ENCODE data around the gene NCAM1. TPM values are rescaled to one million over a fixed set of nuclear protein-coding genes. Genes with fewer than 3 reads are reported as not detected.
"Not testable (repeated sequence)": the region's sequence is repeated elsewhere in the genome, so short reads cannot be mapped to it uniquely, and the experiment has no call there.

The NCAM1 gene
- 10 to 100 TPM in 2 of 7 donors, 1 to 10 TPM in 5; 5.5 to 13.2 (median 8.1) TPM for total RNA-seq
- 1 to 10 TPM in 1 of 3 donors, under 1 TPM in 2; 0.41 to 2.2 (median 0.57) TPM for polyA plus RNA-seq
- long read RNA-seq, donor 1, partial matches to known transcripts, result 0 of 3 reads
- long read RNA-seq, donor 1, other reads (novel, unspliced or antisense), result 0 of 3 reads
- long read RNA-seq, donor 2, result 0 reads

GRCh38 chr11:112961146-112961668, at the start of gene NCAM1:
TSS of gene NCAM1 (plus strand) at chr11:112961420.
- intact Hi-C loops (cut with DNase I; ENCODE audit: low total_unique reads), result no loop called here
- H3K4me3 ChIP-seq, result peak within 1 kb of the TSS; percentile 27 to 75 (median 51)
- no peaks in the 10 kb centered on the region for H3K36me3 ChIP-seq
- peak; percentile 78 for DNase-seq
- TF ChIP-seq POLR2A (IDR thresholded peaks at IDR 0.05) (no peak), POLR2AphosphoS5 (IDR thresholded peaks at IDR 0.05) (peak in 1 of 3 donors; percentile 15)
- WGBS, 5 donors, result 0 to 1% (median 1%) methylated on average over 27 to 28 of the region's 28 CpGs
- H3K27me3 ChIP-seq (replicated peaks in 1 of 7), result peaks cover 5 to 97% (median 53%) of the 10 kb centered on the region in 7 donors
- H3K27ac ChIP-seq, result peak within 1 kb of the TSS in 3 of 8 donors; percentile 21 to 54 (median 42)
- no peaks in the 10 kb centered on the region for H3K9me3 ChIP-seq
- peaks cover 3 to 33% (median 28%) of the 10 kb centered on the region in 6 donors for H3K4me1 ChIP-seq

DNA sequence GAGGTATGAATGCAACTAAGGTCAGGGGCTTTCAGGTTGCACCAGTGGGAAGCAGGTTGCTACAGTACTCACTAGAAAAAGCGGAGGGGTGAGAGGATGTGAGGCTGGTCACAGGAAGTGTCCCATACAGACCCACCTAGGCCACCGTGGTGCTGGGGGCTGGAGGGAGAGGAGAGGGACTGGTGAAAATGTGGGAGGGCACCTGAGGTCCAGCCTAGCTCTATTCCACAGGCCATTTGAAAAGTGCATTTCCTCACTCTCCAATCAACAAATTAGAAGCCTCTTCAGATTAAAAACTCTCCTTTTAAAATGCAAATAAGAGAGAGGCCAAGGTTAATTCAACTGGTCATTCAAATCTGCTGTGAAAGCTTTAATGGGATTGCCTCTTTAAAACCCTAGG, 38.6 kb upstream of the NCAM1 start:
- intact Hi-C loops (cut with DNase I; ENCODE audit: low total_unique reads), result no loop called here
- no peaks in the 10 kb centered on the region for H3K4me1 ChIP-seq
- H3K27ac ChIP-seq, result no peak overlapping the region
- WGBS, 5 donors, result 38 to 56% (median 48%) methylated on average over 2 of the region's 2 CpGs
- H3K27me3 ChIP-seq (replicated peaks in 1 of 7), result peaks cover 0 to 8% (median 0%) of the 10 kb centered on the region in 7 donors
- TF ChIP-seq POLR2AphosphoS5 (IDR thresholded peaks at IDR 0.05) (no peak), POLR2A (IDR thresholded peaks at IDR 0.05) (no peak)
- TF ChIP-seq, protein P1, sequence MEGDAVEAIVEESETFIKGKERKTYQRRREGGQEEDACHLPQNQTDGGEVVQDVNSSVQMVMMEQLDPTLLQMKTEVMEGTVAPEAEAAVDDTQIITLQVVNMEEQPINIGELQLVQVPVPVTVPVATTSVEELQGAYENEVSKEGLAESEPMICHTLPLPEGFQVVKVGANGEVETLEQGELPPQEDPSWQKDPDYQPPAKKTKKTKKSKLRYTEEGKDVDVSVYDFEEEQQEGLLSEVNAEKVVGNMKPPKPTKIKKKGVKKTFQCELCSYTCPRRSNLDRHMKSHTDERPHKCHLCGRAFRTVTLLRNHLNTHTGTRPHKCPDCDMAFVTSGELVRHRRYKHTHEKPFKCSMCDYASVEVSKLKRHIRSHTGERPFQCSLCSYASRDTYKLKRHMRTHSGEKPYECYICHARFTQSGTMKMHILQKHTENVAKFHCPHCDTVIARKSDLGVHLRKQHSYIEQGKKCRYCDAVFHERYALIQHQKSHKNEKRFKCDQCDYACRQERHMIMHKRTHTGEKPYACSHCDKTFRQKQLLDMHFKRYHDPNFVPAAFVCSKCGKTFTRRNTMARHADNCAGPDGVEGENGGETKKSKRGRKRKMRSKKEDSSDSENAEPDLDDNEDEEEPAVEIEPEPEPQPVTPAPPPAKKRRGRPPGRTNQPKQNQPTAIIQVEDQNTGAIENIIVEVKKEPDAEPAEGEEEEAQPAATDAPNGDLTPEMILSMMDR (IDR thresholded peaks at IDR 0.05 in 8 of 11, conservative IDR thresholded peaks at IDR 0.05 in 3 of 11), result no peak
- no peaks in the 10 kb centered on the region for H3K36me3 ChIP-seq
- H3K4me3 ChIP-seq, result no peak overlapping the region
- DNase-seq, result no peak
- peaks cover 0 to 10% (median 3%) of the 10 kb centered on the region in 8 donors for H3K9me3 ChIP-seq

DNA sequence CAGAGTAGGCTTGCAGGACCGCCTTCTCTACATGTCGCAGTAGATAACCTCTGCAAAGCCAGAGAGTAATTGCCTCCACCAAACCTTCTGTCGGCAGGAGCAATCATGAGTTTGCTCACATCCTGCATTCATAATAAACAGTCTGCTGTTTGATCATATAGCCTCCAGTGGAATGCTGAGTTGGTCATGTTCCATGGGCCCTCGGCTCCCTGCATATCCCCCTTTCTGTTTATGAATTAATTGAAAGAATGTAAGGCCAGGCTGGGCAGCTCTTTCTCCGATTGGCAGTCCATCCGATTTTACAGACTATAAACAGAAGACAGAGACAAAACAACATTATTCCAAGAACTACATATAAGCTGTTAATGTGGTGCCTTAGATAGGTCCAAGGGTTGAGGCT, 36.4 kb upstream of the NCAM1 start:
- H3K36me3 ChIP-seq; intact Hi-C loops (cut with DNase I; ENCODE audit: low total_unique reads); H3K9me3 ChIP-seq: not testable (repeated sequence)

DNA sequence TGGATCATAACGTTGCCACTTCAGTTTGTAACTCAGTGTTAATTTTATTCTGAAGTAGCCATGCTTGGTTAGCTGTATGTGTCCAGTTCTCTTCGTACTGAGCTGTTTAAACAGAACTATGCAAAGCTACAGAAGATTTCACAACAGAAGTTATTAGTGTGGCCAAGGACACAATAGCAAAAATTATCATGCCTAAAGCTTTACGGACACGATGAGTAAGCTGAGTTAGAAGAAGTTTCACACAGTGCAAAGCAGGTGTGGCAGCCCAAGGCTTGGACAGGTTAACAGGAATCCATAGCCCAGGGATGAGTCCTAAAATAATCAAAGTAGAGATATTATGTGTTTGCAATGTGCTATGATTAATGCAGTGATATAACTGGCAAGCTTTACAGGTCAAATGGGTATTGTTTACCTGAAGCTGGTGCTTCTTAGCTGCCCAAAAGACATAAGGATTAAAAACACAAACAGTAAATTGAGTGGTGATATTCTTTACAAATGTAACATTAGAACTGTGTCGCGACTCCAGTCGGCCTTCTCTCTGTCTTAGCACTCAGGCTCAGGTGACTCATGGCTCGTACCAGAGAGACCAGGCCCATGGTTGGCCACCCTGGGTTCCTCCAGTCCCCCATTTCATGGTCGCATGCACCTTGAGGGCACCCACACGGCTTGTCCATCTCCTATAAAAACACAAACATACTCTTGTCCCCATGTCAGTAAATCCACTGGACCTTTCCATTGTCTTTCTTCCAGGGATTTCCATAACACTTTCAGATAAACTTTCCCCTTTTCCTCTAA, 35.5 kb upstream of the NCAM1 start:
- no peaks in the 10 kb centered on the region for H3K4me1 ChIP-seq
- no peaks in the 10 kb centered on the region for H3K36me3 ChIP-seq
- peaks cover 0 to 8% (median 0%) of the 10 kb centered on the region in 7 donors for H3K27me3 ChIP-seq (replicated peaks in 1 of 7)
- no peak for DNase-seq
- H3K27ac ChIP-seq, result no peak overlapping the region
- TF ChIP-seq POLR2A (IDR thresholded peaks at IDR 0.05) (no peak), POLR2AphosphoS5 (IDR thresholded peaks at IDR 0.05) (no peak)
- TF ChIP-seq, protein P1 (IDR thresholded peaks at IDR 0.05 in 8 of 11, conservative IDR thresholded peaks at IDR 0.05 in 3 of 11), result no peak
- H3K9me3 ChIP-seq, result no peaks in the 10 kb centered on the region
- H3K4me3 ChIP-seq, result no peak overlapping the region
- intact Hi-C loops (cut with DNase I; ENCODE audit: low total_unique reads), result no loop called here
- 68 to 85% (median 82%) methylated on average over 10 of the region's 10 CpGs for WGBS, 5 donors

More for the DNA sequence above, 36.4 kb upstream of the NCAM1 start:
- not testable (repeated sequence) for DNase-seq; H3K4me3 ChIP-seq; H3K4me1 ChIP-seq; H3K27me3 ChIP-seq (replicated peaks in 1 of 7); H3K27ac ChIP-seq
- 66 to 86% (median 80%) methylated on average over 6 of the region's 6 CpGs for WGBS, 5 donors

- no peak overlapping the region for H3K4me3 ChIP-seq
- DNase-seq, result no peak
- no peaks in the 10 kb centered on the region for H3K4me1 ChIP-seq
- H3K9me3 ChIP-seq, result no peaks in the 10 kb centered on the region
- TF ChIP-seq POLR2A (IDR thresholded peaks at IDR 0.05) (no peak), POLR2AphosphoS5 (IDR thresholded peaks at IDR 0.05) (no peak)
- TF ChIP-seq, protein P1 (IDR thresholded peaks at IDR 0.05 in 8 of 11, conservative IDR thresholded peaks at IDR 0.05 in 3 of 11), result no peak
- WGBS, 5 donors, result 71 to 85% (median 74%) methylated on average over 3 of the region's 3 CpGs
- H3K27ac ChIP-seq, result no peak overlapping the region
- H3K27me3 ChIP-seq (replicated peaks in 1 of 7), result peaks cover 0 to 3% (median 0%) of the 10 kb centered on the region in 7 donors
- intact Hi-C loops (cut with DNase I; ENCODE audit: low total_unique reads), result no loop called here
- H3K36me3 ChIP-seq, result no peaks in the 10 kb centered on the region
Measured at GRCh38 chr11:112928136-112928535, 33.1 kb upstream of the NCAM1 start.

Measured in spleen (tissue), 13 donors.